GM19455 (cell line): ENCODE measurements around the gene UBR4.
"Not testable (repeated sequence)": the region's sequence is repeated elsewhere in the genome, so short reads cannot be mapped to it uniquely, and the experiment has no call there.

Experiments
- ATAC-seq: cut with Tn5 transposase; IDR thresholded peaks from one replicate; pipeline ENCODE4 v1.9.1; 2021; ENCODE audit not compliant: unreplicated experiment

The UBR4 gene

GRCh38 chr1:19209990-19210771 is at the start of gene UBR4:
Gene UBR4 (minus strand): TSS chr1:19210266. CDS start chr1:19210248, 18 bp downstream.
- peak; percentile 84 for ATAC-seq

GRCh38 chr1:19258353-19258752 is 48.3 kb upstream of the UBR4 start:
- ATAC-seq: no peak

- no peak for ATAC-seq
These were observed 47.3 kb upstream of the UBR4 start for GRCh38 chr1:19257178-19257914.

GRCh38 chr1:19256301-19256700 is 46.2 kb upstream of the UBR4 start:
- ATAC-seq: not testable (repeated sequence)

GRCh38 chr1:19255288-19255687 is 45.2 kb upstream of the UBR4 start:
- no peak for ATAC-seq

- ATAC-seq: no peak
These were observed 44.4 kb upstream of the UBR4 start for GRCh38 chr1:19254416-19254815.

- peak; percentile 84 for ATAC-seq
These were observed 41.5 kb upstream of the UBR4 start, which contains the start of the genes EMC1 and MRTO4 for GRCh38 chr1:19251305-19252196. Gene EMC1 (minus strand): TSS chr1:19251524. CDS start chr1:19251509, 15 bp downstream. Gene MRTO4 (plus strand): TSS chr1:19251805. CDS start chr1:19251836, 31 bp downstream.

- no peak for ATAC-seq
These were observed 40.7 kb upstream of the UBR4 start for GRCh38 chr1:19250629-19251304.

GRCh38 chr1:19240673-19241538 is 30.8 kb upstream of the UBR4 start:
- peak; percentile 59 for ATAC-seq

GRCh38 chr1:19239876-19240275 is 29.8 kb upstream of the UBR4 start:
- no peak for ATAC-seq

GRCh38 chr1:19234224-19234623 is 24.2 kb upstream of the UBR4 start:
- ATAC-seq: no peak

GRCh38 chr1:19232524-19232846 is 22.4 kb upstream of the UBR4 start:
- no peak for ATAC-seq

GRCh38 chr1:19231736-19232523 is 21.9 kb upstream of the UBR4 start:
- not testable (repeated sequence) for ATAC-seq

GRCh38 chr1:19229828-19230325 is 19.8 kb upstream of the UBR4 start:
- ATAC-seq: no peak

GRCh38 chr1:19229229-19229628 is 19.2 kb upstream of the UBR4 start:
- ATAC-seq: no peak

GRCh38 chr1:19222979-19223824 is 13.1 kb upstream of the UBR4 start:
- ATAC-seq: no peak

GRCh38 chr1:19222573-19222972 is 12.5 kb upstream of the UBR4 start:
- ATAC-seq: no peak

- no peak for ATAC-seq
These were observed 10.9 kb upstream of the UBR4 start for GRCh38 chr1:19220991-19221390.
